OCI-LY1 (cell line): Measurements from ENCODE around the gene DBT.

Experiments used
- CTCF ChIP-seq: fragments of 200-600 bp; sonication (generic), shearing (Covaris generic); IDR thresholded peaks from 2 replicates; pipeline ENCODE4 v1.5.1; 2017; ENCODE audit warnings: mild to moderate bottlenecking, antibody characterized with exemption, low read length, moderate library complexity, mixed read lengths
- EZH2 ChIP-seq: fragments of 200-600 bp; sonication (generic), shearing (Covaris generic); IDR thresholded peaks from 2 replicates; pipeline ENCODE4 v1.8.0; 2017; ENCODE audit warnings: borderline replicate concordance, mixed run types, mild to moderate bottlenecking, antibody characterized with exemption, low read length, moderate library complexity, mixed read lengths

DNA sequence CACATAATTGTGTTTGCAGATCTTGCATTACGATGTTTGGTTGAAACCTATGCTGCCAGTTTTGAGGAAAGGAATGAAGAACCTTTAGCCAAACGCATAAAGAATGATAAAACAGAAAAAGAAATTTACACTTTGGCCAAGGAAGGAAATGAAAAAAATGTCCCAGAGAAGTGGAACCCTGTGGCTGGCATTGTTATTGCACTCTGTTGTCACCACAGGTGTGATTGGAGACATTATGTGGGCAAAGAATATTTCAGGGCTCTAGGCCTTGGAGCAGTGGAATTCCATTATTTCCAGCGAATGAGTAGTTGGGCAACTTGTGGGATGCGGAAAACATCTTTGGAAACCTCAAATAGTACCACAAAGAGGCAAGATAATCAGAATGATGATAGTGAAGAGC, 101.8 kb downstream of the DBT start:
- TF ChIP-seq CTCF (no peak), EZH2 (no peak)
